A549 (cell line): ENCODE data around the gene IFIT1. TPM values are rescaled to one million over a fixed set of nuclear protein-coding genes. Genes with fewer than 3 reads are reported as not detected.
A peak's percentile ranks its signal among the peaks of the same experiment; 100 is the strongest.

Experiments used
- ATAC-seq, 2 experiments: fragments of 200-7000 bp in 1 of 2; fragments of >200 bp in 1 of 2; cut with Nextera tagmentation in 1 of 2; cut with Tn5 transposase in 1 of 2; 3 replicates each; pipeline versions ENCODE4 v1.8.0 to v1.9.1; 2018 to 2020; ENCODE audit warnings: mild to moderate bottlenecking in 1 of 2, moderate library complexity in 1 of 2
- CTCF ChIA-PET: fragments of 300-600 bp; sonication (Branson Sonifier 250); formaldehyde crosslinking; extraction: SDS; loops from one replicate; lab custom pipeline; 2021; ENCODE audit warnings: antibody characterized with exemption, inconsistent platforms; lab: Yijun Ruan, JAX
- POLR2A ChIA-PET: fragments of 350-600 bp; formaldehyde crosslinking; extraction: SDS; loops from one replicate; lab custom pipeline; 2021; ENCODE audit warnings: antibody characterized with exemption, inconsistent platforms; lab: Yijun Ruan, JAX
- DNase-seq, 2 experiments: peaks; one replicate each; pipeline versions ENCODE4 v3.0.0 to v3.0.0-alpha.2; 2011 to 2016; ENCODE audit warnings: low read depth in 1 of 2, low spot score in 1 of 2
- FAIRE-seq: peaks from 2 replicates; lab custom pipeline; 2011; peaks lifted over from hg19 to GRCh38; lab: Jason Lieb, UNC
- H3K27ac ChIP-seq, 2 experiments: fragments of >200 bp; sonication (Bioruptor Twin); formaldehyde crosslinking; 3 replicates each; pipeline ENCODE4 v1.5.1; 2016 to 2017
- H3K4me1 ChIP-seq: fragments of >200 bp; sonication (Bioruptor Twin); formaldehyde crosslinking; 3 replicates; pipeline ENCODE4 v1.6.1; 2016
- H3K4me2 ChIP-seq: fragments of >200 bp; sonication (Bioruptor Twin); formaldehyde crosslinking; 3 replicates; pipeline ENCODE4 v1.6.1; 2016
- H3K4me3 ChIP-seq: fragments of >200 bp; sonication (Bioruptor Twin); formaldehyde crosslinking; 3 replicates; pipeline ENCODE4 v1.5.1; 2016
- H3K9me3 ChIP-seq: fragments of >200 bp; sonication (Bioruptor Twin); formaldehyde crosslinking; 3 replicates; pipeline ENCODE4 v1.6.1; 2016
- ATOH8 ChIP-seq: fragments of 250-450 bp; sonication (Bioruptor Pico); IDR thresholded peaks from 2 replicates; pipeline ENCODE4 v1.5.0; 2020; ENCODE audit warnings: low read depth, mild to moderate bottlenecking, moderate library complexity
- CBX2 ChIP-seq: fragments of 200-600 bp; sonication (generic); IDR thresholded peaks from 2 replicates; pipeline ENCODE4 v1.6.1; 2016; ENCODE audit warnings: low read depth, mild to moderate bottlenecking, borderline replicate concordance
- CBX8 ChIP-seq: fragments of 200-600 bp; sonication (generic); IDR thresholded peaks from 2 replicates; pipeline ENCODE4 v1.6.1; 2016
- CEBPB ChIP-seq, 2 experiments: fragments of >200 bp in 1 of 2; sonication (Bioruptor Twin) in 1 of 2; formaldehyde crosslinking in 1 of 2; IDR thresholded peaks; 2 replicates each; pipeline ENCODE4 v1.6.1; 2012 to 2016
- E2F6 ChIP-seq: IDR thresholded peaks from 2 replicates; pipeline ENCODE4 v1.6.1; 2012; ENCODE audit warnings: low read depth, borderline replicate concordance
- EHMT2 ChIP-seq: fragments of 200-600 bp; sonication (generic); IDR thresholded peaks from 2 replicates; pipeline ENCODE4 v1.6.1; 2016; ENCODE audit warnings: antibody characterized with exemption, low read depth, mild to moderate bottlenecking, moderate library complexity
- ESRRA ChIP-seq: fragments of 150-350 bp; IDR thresholded peaks from 2 replicates; pipeline ENCODE4 v1.6.1; 2014; ENCODE audit warnings: mild to moderate bottlenecking, low read length, borderline replicate concordance
- FOSB ChIP-seq: fragments of 250-450 bp; sonication (Bioruptor Pico); IDR thresholded peaks from 2 replicates; pipeline ENCODE4 v1.5.0; 2020; ENCODE audit warnings: mild to moderate bottlenecking, moderate library complexity
- FOXS1 ChIP-seq: fragments of 250-450 bp; sonication (Bioruptor Pico); IDR thresholded peaks from 2 replicates; pipeline ENCODE4 v1.5.0; 2020; ENCODE audit warnings: mild to moderate bottlenecking, moderate library complexity
- HEYL ChIP-seq: fragments of 250-450 bp; sonication (Bioruptor Pico); IDR thresholded peaks from 2 replicates; pipeline ENCODE4 v1.8.0; 2021; ENCODE audit warnings: mild to moderate bottlenecking, moderate library complexity
- HOXB13 ChIP-seq: fragments of 250-450 bp; sonication (Bioruptor Pico); IDR thresholded peaks from 2 replicates; pipeline ENCODE4 v1.5.0; 2020; ENCODE audit warnings: low read depth, mild to moderate bottlenecking, moderate library complexity
- JUNB ChIP-seq: fragments of >200 bp; sonication (Bioruptor Twin); formaldehyde crosslinking; IDR thresholded peaks from 2 replicates; pipeline ENCODE4 v1.6.1; 2016
- MAFK ChIP-seq: fragments of 450-650 bp; IDR thresholded peaks from 2 replicates; pipeline ENCODE4 v1.6.1; 2014; ENCODE audit not compliant: partially characterized antibody
- RARB ChIP-seq: fragments of 250-450 bp; sonication (Bioruptor Pico); IDR thresholded peaks from 2 replicates; pipeline ENCODE4 v1.8.0; 2021; ENCODE audit warnings: mild to moderate bottlenecking, moderate library complexity
- RCOR1 ChIP-seq: fragments of 150-350 bp; IDR thresholded peaks from 2 replicates; pipeline ENCODE4 v1.6.1; 2014; ENCODE audit warnings: antibody characterized with exemption, low read length, low read depth
- RFX5 ChIP-seq: fragments of 450-650 bp; IDR thresholded peaks from 2 replicates; pipeline ENCODE4 v1.7.1; 2014; ENCODE audit warnings: antibody characterized with exemption, mild to moderate bottlenecking, moderate library complexity
- SMC3 ChIP-seq: fragments of >200 bp; sonication (Bioruptor Twin); formaldehyde crosslinking; IDR thresholded peaks from 3 replicates; pipeline ENCODE4 v1.6.1; 2018; ENCODE audit warnings: inconsistent platforms
- ZSCAN20 ChIP-seq: fragments of 250-450 bp; sonication (Bioruptor Pico); IDR thresholded peaks from 2 replicates; pipeline ENCODE4 v1.8.0; 2022; ENCODE audit warnings: mild to moderate bottlenecking, moderate library complexity
- WGBS: methylation state at CpG from one replicate; pipeline ENCODE4 v1.1.6; 2017; ENCODE audit errors: missing lambda C conversion rate; 5-methylcytosine and 5-hydroxymethylcytosine counted together
- polyA plus RNA-seq, 4 experiments: library from polyadenylated mRNA; depleted of rRNA in 3 of 4; stranded (reverse); fragments of >200 nt; fragmentation: RNase III in 1 of 4; extraction: RNeasy Plus Mini Kit Qiagen cat#74134 plus additional on column Dnase treatment in 1 of 4; gene quantifications; 2 replicates in 3 of 4; 3 replicates in 1 of 4; pipeline ENCODE4 v1.2.3, GENCODE V29; 2011 to 2017
- TF ChIP-seq, protein P1 (sequence below): IDR thresholded peaks from 2 replicates; pipeline ENCODE4 v1.6.1; 2012
- TF ChIP-seq, protein P2 (sequence below): fragments of >200 bp; sonication (Bioruptor Twin); formaldehyde crosslinking; IDR thresholded peaks from 2 replicates; pipeline ENCODE4 v1.6.1; 2016
- TF ChIP-seq, protein P3 (sequence below): fragments of 450-650 bp; IDR thresholded peaks from 2 replicates; pipeline ENCODE4 v1.6.1; 2014; ENCODE audit warnings: antibody characterized with exemption
- TF ChIP-seq, protein P4 (sequence below): fragments of >200 bp; sonication (Bioruptor Twin); formaldehyde crosslinking; IDR thresholded peaks from 3 replicates; pipeline ENCODE4 v1.5.1; 2016

The IFIT1 gene
- polyA plus RNA-seq, 2 of the 4 experiments (the other 2 are of a cell fraction) = 2.5 to 2.8 TPM

DNA sequence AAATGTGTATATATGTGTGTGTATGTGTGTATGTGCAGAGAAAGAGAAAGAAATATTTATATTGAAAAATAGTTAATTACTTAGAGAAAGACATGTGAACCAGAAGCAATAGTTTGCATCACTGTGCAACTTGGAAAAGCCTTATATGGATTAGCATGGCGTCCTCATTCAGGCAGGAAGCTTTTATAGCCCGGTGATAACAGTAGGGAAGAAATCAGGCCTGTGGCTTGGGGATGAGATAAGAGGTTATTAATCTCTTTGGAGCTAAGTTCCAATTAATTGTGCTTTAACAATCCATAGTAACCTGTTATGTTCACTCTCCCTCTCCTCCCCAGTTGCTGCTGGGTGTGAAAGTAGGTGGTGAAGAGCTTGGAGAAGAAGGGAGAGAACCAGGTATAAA, 58.5 kb downstream of the IFIT1 start:
- no peak overlapping the region for H3K4me2 ChIP-seq
- DNase-seq (no peak), ATAC-seq (no peak), FAIRE-seq (no peak)
- H3K4me1 ChIP-seq = no peaks in the 10 kb centered on the region
- ChIA-PET POLR2A (no interaction called here), CTCF (interaction anchor here (0.6 kb wide), 1 partner anchor 69 kb away, joined by 5 read pairs; no protein-coding TSS in a partner anchor)
- no peak overlapping the region for H3K27ac ChIP-seq
- TF ChIP-seq, protein P1, sequence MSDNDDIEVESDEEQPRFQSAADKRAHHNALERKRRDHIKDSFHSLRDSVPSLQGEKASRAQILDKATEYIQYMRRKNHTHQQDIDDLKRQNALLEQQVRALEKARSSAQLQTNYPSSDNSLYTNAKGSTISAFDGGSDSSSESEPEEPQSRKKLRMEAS = no peak
- TF ChIP-seq CBX8 = no peak
- TF ChIP-seq ZSCAN20 (CRISPR knock-in tag) = no peak
- no peak for TF ChIP-seq HOXB13
- no peak for TF ChIP-seq HEYL (CRISPR knock-in tag)
- no peak for TF ChIP-seq JUNB
- TF ChIP-seq E2F6 = no peak
- no peak for TF ChIP-seq MAFK
- TF ChIP-seq ATOH8 (CRISPR knock-in tag) = no peak
- TF ChIP-seq, protein P2, sequence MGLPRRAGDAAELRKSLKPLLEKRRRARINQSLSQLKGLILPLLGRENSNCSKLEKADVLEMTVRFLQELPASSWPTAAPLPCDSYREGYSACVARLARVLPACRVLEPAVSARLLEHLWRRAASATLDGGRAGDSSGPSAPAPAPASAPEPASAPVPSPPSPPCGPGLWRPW = no peak
- TF ChIP-seq RFX5 = no peak
- no peak overlapping the region for H3K4me3 ChIP-seq
- peaks cover 3% of the 10 kb centered on the region; the same call in 1 of the 3 replicates for H3K9me3 ChIP-seq
- WGBS = 93% methylated on average over 2 of the region's 2 CpGs

- H3K4me2 ChIP-seq = no peak overlapping the region
- CTCF ChIA-PET = no interaction called here
- H3K9me3 ChIP-seq = no peaks in the 10 kb centered on the region
- H3K27ac ChIP-seq = no peak overlapping the region
- TF ChIP-seq RARB = no peak
- peak; percentile 78 for TF ChIP-seq MAFK
- 74% methylated on average over 1 of the region's 1 CpG for WGBS
- POLR2A ChIA-PET = no interaction called here
- FAIRE-seq (no peak), ATAC-seq (no peak), DNase-seq (no peak)
- no peak overlapping the region for H3K4me3 ChIP-seq
- no peaks in the 10 kb centered on the region for H3K4me1 ChIP-seq
Measured at GRCh38 chr10:89452193-89452592, 59.8 kb downstream of the IFIT1 start.

GRCh38 chr10:89454561-89455347, 62.3 kb downstream of the IFIT1 start:
- DNase-seq = no peak

More at GRCh38 chr10:89454561-89455347, 62.3 kb downstream of the IFIT1 start:
- H3K27ac ChIP-seq = no peak overlapping the region
- no peak overlapping the region for H3K4me3 ChIP-seq
- peaks cover 11% of the 10 kb centered on the region for H3K4me1 ChIP-seq
- POLR2A ChIA-PET = no interaction called here
- no peaks in the 10 kb centered on the region for H3K9me3 ChIP-seq
- no peak for FAIRE-seq
- WGBS = 90% methylated on average over 1 of the region's 1 CpG
- no peak for ATAC-seq
- CTCF ChIA-PET = interaction anchor here (1.4 to 1.9 kb wide), 2 partner anchors 11 to 108 kb away, joined by 4 to 7 read pairs; no protein-coding TSS in a partner anchor
- TF ChIP-seq EHMT2 = no peak
- TF ChIP-seq RFX5 = no peak
- no peak for TF ChIP-seq ESRRA
- no peak for TF ChIP-seq CEBPB (IDR thresholded peaks at IDR 0.05)
- TF ChIP-seq FOSB = no peak
- no peak for TF ChIP-seq RCOR1
- no peak for TF ChIP-seq ATOH8 (CRISPR knock-in tag)
- TF ChIP-seq FOXS1 (CRISPR knock-in tag) = no peak
- no peak for TF ChIP-seq CBX8
- TF ChIP-seq, protein P3, sequence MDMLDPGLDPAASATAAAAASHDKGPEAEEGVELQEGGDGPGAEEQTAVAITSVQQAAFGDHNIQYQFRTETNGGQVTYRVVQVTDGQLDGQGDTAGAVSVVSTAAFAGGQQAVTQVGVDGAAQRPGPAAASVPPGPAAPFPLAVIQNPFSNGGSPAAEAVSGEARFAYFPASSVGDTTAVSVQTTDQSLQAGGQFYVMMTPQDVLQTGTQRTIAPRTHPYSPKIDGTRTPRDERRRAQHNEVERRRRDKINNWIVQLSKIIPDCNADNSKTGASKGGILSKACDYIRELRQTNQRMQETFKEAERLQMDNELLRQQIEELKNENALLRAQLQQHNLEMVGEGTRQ = no peak
- no peak for TF ChIP-seq CBX2
- no peak for TF ChIP-seq SMC3
- TF ChIP-seq, protein P4, sequence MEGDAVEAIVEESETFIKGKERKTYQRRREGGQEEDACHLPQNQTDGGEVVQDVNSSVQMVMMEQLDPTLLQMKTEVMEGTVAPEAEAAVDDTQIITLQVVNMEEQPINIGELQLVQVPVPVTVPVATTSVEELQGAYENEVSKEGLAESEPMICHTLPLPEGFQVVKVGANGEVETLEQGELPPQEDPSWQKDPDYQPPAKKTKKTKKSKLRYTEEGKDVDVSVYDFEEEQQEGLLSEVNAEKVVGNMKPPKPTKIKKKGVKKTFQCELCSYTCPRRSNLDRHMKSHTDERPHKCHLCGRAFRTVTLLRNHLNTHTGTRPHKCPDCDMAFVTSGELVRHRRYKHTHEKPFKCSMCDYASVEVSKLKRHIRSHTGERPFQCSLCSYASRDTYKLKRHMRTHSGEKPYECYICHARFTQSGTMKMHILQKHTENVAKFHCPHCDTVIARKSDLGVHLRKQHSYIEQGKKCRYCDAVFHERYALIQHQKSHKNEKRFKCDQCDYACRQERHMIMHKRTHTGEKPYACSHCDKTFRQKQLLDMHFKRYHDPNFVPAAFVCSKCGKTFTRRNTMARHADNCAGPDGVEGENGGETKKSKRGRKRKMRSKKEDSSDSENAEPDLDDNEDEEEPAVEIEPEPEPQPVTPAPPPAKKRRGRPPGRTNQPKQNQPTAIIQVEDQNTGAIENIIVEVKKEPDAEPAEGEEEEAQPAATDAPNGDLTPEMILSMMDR = no peak
- no peak overlapping the region for H3K4me2 ChIP-seq
